ENCODE results near the gene CTDSP2. TPM values are rescaled to one million over a fixed set of nuclear protein-coding genes. Genes with fewer than 3 reads are reported as not detected.
A peak's percentile ranks its signal among the peaks of the same experiment; 100 is the strongest.
"Not testable (repeated sequence)": the region's sequence is repeated elsewhere in the genome, so short reads cannot be mapped to it uniquely, and the experiment has no call there.

The CTDSP2 gene
- polyA plus RNA-seq, 1 donor, result 200 TPM

DNA sequence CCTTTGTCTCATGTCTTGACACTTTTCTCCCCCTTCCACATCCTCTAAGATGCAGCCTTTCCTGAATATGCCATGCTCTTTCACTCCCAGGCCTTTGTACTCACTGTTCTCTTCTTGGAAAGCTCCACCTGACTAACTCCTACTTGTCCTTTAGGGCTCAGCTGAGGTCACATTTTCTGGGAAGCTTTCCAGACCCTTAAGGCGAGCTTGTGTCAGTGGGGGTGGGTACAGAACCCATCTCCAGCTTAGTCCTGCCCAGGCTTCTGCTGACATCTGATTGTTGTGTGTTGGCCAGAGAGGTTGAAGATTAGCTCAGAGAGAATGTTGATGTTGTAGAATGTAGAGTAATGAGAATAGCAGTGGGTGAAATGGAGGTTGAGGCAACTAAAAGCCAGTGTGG is 66.8 kb downstream of the CTDSP2 start:
- DNase-seq, result no peak

DNA sequence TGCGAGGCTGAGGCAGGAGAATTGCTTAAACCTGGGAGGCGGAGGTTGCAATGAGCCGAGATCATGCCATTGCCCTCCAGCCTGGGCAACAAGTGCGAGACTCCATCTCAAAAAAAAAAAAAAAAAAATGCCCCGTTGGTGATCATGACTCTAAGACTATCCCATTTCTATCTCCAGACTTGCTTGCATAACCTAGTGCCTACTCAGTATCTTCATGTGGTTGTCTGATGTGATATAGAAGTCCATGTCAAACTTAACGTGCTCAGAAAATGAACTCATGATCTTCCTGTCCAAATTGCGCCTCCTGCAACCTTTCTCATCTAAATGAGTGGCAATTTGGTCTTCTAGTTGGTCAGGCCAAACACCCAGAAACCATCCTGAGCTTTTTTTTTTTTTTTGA is 68.6 kb downstream of the CTDSP2 start:
- DNase-seq, result no peak

DNA sequence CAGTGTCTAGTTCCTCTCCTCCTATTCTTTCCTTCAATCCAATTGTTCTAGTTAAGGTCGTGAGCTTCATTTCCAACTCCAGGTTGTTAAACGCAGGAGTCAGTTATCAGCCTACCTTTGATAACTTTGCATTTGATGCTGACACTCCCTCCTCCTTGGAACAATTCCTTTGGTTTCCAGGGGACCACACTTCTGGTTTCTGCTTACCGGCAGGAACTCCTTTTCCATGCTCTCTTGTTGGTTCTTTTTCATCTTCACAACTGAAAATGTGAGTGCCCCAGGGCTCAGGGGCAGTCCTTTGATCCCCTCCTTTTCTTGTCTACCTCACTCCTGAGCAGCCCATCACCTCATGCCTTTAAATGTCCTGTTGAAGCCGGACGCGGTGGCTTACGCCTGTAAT is 69.2 kb downstream of the CTDSP2 start:
- no peak for DNase-seq

DNA sequence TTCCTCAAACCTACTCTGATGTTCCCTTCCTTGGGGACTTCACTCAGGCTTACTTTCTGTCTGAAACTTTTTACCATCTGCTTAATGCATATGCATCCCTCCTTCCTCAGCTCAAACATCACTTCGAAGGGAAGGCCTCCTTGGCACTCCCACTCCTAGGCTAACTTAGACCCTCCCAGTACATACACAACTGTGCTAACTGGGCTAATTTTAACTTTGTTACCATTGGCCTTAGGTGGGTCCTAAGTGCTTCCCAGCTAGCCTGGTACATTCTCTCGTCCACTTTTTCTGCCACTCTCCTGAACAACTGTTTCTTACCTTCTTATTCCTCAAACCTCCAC is 70.3 kb downstream of the CTDSP2 start:
- no peak for DNase-seq

DNA sequence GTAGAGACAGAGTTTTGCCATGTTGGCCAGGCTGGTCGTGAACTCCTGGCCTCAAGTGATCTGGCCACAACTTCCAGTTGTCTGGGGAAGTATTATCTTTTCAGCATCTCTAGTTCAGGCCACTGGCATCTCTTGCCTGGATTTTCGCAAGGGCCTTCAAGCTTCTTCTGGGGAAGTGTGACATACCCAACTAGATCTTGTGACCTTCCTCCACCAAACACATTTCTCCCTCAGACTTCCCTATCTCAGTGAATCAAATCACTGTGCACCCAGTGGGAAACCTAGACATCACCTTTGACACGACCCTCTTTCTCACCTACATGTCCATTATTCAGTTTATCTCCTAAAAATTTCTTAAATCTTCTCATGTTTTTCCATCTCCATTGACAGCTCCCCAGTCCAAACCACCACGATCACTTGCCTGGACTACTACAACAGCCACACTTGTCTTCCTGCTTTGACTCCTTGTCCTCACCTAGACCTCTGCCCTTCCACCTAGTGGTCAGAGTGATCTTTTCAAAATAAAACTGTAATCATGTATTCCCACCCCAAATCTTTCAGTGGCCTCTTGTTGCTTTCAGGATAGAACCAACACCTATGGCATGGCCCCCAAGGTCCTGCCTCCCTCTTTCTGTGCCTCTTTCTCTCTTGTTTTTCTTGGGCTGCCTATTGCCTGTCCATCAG is 70.8 kb downstream of the CTDSP2 start:
- no peak for DNase-seq

DNA sequence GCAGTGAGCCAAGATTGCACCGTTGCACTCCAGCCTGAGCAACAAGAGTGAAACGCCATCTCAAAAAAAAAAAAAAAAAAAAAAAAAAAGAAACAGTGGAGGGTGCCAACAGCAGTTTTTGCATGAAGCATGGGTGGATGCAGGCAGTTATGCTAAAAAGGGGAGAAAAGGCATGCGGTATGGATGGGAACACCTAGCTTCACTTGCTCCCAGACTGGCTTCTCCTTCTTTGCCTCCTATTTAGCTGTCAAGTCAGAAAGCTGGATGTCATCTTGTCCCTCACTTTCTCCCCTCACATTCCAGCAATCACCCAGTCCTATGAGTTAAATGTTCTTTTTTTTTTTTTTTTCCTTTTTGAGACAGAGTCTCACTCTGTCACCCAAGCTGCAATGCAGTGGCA is 71.5 kb downstream of the CTDSP2 start:
- DNase-seq, result no peak

DNA sequence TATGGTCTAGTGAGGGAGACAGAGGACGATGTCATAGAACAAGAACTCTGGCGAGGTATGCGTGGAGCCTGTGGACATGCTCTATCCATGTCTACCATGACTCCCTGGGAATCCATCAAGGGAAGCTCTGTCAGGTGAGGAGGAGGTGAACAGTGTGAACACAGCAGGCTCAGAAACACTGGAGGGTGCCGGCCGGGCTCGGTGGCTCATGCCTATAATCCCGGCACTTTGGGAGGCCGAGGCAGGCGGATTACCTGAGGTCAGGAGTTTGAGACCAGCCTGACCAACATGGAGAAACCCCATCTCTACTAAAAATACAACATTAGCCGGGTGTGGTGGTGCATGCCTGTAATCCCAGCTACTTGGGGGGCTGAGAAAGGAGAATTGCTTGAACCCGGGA is 71.9 kb downstream of the CTDSP2 start:
- not testable (repeated sequence) for DNase-seq

DNA sequence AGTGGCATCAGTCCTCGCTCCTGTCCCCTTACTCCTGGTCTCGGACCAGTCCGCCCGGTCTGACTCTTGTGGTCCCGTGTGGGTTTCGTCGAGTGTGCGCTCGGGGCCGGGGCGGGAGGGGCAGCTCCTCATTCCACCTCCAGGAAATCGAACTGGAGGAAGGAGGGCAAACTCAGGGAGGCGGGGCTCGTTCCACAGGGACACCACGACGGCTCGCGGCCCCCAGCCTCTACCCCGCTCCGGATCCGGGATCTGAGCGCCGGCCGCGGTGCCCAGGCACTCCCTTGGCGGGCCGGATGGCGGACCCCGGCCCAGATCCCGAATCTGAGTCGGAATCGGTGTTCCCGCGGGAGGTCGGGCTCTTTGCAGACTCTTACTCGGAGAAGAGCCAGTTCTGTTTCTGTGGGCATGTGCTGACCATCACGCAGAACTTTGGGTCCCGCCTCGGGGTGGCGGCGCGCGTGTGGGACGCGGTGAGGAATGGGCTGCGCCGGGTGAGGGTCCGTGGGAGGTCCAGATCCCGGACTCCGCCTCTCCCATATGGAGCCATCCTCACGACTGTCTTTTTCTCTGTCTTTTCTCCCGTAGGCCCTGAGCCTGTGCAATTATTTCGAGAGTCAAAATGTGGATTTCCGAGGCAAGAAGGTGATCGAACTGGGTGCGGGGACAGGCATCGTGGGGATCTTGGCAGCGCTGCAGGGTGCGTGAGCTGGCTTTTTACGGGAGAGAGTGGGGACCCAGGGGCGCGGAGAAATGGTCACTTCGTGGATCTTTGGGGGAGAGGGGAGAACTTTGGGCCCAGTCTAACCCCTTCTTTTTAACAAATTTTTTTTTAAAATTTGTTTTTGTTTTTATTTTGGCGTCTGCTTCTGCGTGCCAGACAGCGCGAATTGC is 73.9 kb downstream of the CTDSP2 start, which contains the start of gene EEF1AKMT3:
EEF1AKMT3 (plus strand) TSS at position 186 of the 894 bp plus-strand sequence; CDS start at position 297, 111 bp downstream.
- peak; percentile 68 for DNase-seq

DNA sequence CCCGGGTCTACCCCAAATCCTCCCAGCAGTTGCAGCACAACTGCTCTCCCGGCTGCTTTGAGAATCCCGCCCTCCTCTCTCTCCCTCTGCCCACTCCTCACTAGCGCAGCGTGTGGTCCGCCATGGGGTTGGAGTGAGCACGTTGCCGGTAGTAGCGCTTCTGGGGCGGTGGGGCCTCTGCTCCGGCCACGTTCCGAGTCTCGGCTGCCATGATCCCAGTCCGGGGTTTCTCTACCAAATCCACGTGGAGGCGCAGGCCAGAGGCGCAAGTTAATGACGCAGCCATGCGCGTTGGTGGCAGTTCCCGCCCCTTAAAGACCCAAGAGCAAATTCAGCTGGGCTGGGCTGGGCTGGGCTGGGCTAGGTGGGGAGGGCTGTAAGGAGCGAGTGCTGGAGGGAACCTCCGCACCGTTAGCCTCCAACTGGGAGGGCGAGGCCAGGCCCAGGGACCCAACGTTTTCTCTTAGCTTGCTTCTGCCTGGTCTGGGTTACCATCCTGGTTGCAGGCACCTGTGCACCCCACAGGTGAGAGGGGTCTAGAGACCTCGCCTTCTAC is 74.6 kb downstream of the CTDSP2 start, which contains the start of gene METTL1:
METTL1 (minus strand) TSS at position 233 of the 556 bp plus-strand sequence; CDS start at position 211, 22 bp downstream.
- peak; percentile 98 for DNase-seq

DNA sequence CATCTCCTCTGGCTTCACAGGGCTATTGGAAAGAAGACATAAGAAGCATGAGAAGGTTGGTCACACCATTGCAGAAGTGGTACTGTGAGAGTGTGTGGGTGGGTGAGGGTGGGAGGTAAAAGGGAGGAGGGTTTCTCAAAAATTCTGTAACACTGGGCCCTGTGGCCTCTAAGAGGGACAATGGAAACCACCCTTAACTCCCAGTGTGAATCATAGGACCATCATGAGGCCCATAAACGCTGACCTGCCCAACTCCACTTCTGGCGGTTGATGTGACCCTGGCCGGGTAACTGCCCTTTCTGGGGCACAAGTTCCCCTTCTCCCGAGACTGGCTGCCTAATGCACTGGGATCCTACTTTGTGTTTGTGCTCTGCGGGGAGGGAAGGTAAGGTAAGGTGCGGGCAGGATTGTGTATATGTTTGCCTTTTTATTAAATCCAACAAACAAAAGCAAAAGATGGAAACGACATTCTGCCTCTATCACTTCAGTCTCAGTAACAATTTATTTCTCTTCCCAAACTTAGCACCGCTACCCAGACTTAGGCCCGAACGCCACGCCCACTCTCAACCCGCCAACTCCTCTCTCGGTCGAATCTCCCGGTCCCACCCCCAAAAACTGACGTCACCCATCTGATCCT is 75.2 kb downstream of the CTDSP2 start:
- DNase-seq, result peak; percentile 96

DNA sequence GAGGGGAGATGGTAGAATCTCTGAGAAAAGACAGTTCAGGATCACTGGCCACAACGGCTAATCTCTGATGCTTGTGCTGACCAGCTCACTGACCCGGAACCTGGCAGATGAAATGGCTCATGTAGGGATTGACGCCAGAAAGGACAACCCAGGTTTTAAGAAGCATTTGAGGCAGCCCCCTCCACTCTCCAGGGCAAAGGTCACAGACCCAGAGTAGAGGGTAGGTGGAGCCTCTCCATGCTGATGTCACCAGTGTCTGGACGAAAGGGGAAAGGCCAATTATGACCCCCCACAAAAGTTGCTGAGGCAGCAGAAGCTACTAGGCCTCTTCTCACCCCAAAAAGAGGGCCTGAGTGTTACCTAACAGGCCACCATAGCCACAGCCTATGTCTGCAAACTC is 75.8 kb downstream of the CTDSP2 start:
- DNase-seq, result no peak

Other genes with a start within 250 kb of the CTDSP2 start
- gene DTX3, start 241.9 kb downstream of the CTDSP2 start, polyA plus RNA-seq (ENCODE audit: insufficient read length), result 21.8 TPM
- 31.7 TPM for gene ARHGEF25, start 235.3 kb downstream of the CTDSP2 start, polyA plus RNA-seq (ENCODE audit: insufficient read length)
- gene B4GALNT1, start 213.5 kb downstream of the CTDSP2 start, polyA plus RNA-seq (ENCODE audit: insufficient read length), result 1.9 TPM
- gene OS9, start 152.6 kb downstream of the CTDSP2 start, polyA plus RNA-seq (ENCODE audit: insufficient read length), result 118 TPM
- 8.6 TPM for gene AGAP2, start 108.0 kb downstream of the CTDSP2 start, polyA plus RNA-seq (ENCODE audit: insufficient read length)
- gene TSPAN31, start 101.7 kb downstream of the CTDSP2 start, polyA plus RNA-seq (ENCODE audit: insufficient read length), result 45.5 TPM
- 133 TPM for gene CDK4, start 94.4 kb downstream of the CTDSP2 start, polyA plus RNA-seq (ENCODE audit: insufficient read length)
- 9.6 TPM for gene MARCHF9, start 91.6 kb downstream of the CTDSP2 start, polyA plus RNA-seq (ENCODE audit: insufficient read length)
- 1.0 TPM for gene CYP27B1, start 79.7 kb downstream of the CTDSP2 start, polyA plus RNA-seq (ENCODE audit: insufficient read length)
- gene METTL1, start 74.6 kb downstream of the CTDSP2 start, polyA plus RNA-seq (ENCODE audit: insufficient read length), result 22.1 TPM
- 6.0 TPM for gene EEF1AKMT3, start 74.1 kb downstream of the CTDSP2 start, polyA plus RNA-seq (ENCODE audit: insufficient read length)
- 31.9 TPM for gene TSFM, start 63.9 kb downstream of the CTDSP2 start, polyA plus RNA-seq (ENCODE audit: insufficient read length)
- 18.5 TPM for gene AVIL, start 28.0 kb downstream of the CTDSP2 start, polyA plus RNA-seq (ENCODE audit: insufficient read length)
- gene ATP23, start 94.8 kb upstream of the CTDSP2 start, polyA plus RNA-seq (ENCODE audit: insufficient read length), result 10.4 TPM